ENCODE results near the gene TUBA3D. TPM values are rescaled to one million over a fixed set of nuclear protein-coding genes. Genes with fewer than 3 reads are reported as not detected.
"Not testable (repeated sequence)": the region's sequence is repeated elsewhere in the genome, so short reads cannot be mapped to it uniquely, and the experiment has no call there.

Gene TUBA3D
- total and polyA plus RNA-seq, 10 of the 15 experiments (the other 5 are each of a cell fraction or from before 2014, with no cell fraction given) = 0.04 to 0.37 (median 0.20) TPM; not detected in 6

DNA sequence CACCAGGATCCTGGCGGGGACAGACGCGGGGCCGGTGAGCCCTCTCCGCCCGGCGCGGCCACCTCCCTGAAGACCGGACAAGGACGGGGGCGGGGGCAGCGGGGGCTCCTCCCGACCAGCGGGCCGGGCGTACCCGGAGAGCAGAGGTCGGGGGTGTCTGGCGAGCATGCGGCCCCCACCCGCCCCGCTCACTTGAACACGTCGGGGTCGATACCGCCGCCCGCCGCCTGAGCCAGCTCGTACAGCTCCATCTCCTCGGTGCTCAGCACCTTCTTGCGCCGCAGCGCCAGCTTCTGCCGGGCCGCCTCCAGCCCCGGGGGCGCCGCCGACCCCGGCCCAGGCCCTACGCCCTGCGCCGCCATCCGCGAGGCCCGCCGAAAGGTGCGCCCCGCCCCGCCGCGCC, 16.1 kb downstream of the TUBA3D start, which contains the start of gene MZT2A:
TSS of gene MZT2A (minus strand) at position 383 of the 403 bp plus-strand sequence. CDS start at position 362, 21 bp downstream.
- H3K4me1 ChIP-seq (ENCODE audit: control insufficient read depth, insufficient read depth, low read length); RAD21 ChIA-PET (ENCODE audit: unreplicated experiment); DNase-seq (ENCODE audit: low read depth, low spot score); H3K27me3 ChIP-seq (replicated peaks in 1 of 2; ENCODE audit: control insufficient read depth in 2 of 2, insufficient read depth in 2 of 2, low read length in 1 of 2); H4K20me1 ChIP-seq (ENCODE audit: control insufficient read depth, insufficient read depth); FAIRE-seq; in situ Hi-C loops (cut with MboI); BruUV-seq (replicated peaks); H3K9me3 ChIP-seq (replicated peaks; ENCODE audit: control insufficient read depth, insufficient read depth, low read length); SMC1A ChIA-PET (ENCODE audit: uncharacterized antibody, unreplicated experiment); H3K36me3 ChIP-seq (ENCODE audit: control insufficient read depth in 2 of 2, insufficient read depth in 2 of 2, low read length in 1 of 2): not testable (repeated sequence)
- Histone ChIP-seq H3K27ac (ENCODE audit: control insufficient read depth, insufficient read depth) (peak within 1 kb of the TSS; percentile 86), H3K4me3 (peak within 1 kb of the TSS; percentile 90), H3K79me2 (ENCODE audit: control insufficient read depth, insufficient read depth, low read length) (peaks cover 68% of the 10 kb centered on the region), H3K9ac (ENCODE audit: control insufficient read depth, insufficient read depth, low read length) (peak within 1 kb of the TSS; percentile 85), H3K4me2 (ENCODE audit: control insufficient read depth, insufficient read depth) (peak within 1 kb of the TSS; percentile 72), H2AFZ (ENCODE audit: control insufficient read depth, low read depth, low read length) (peak within 1 kb of the TSS; percentile 91)
- POLR2A ChIA-PET = interaction anchor here (1.5 kb wide), 1 partner anchor 335 kb away, joined by 3 read pairs; no protein-coding TSS in a partner anchor
- peak; percentile 41; the same call in 1 of the 2 replicates for TF ChIP-seq DPF2 (IDR thresholded peaks at IDR 0.05)
- peak; percentile 57; the same call in 1 of the 2 replicates for TF ChIP-seq NR2F1 (conservative IDR thresholded peaks at IDR 0.05)
- peak; percentile 22; the same call in 1 of the 2 replicates for TF ChIP-seq NR2C1 (IDR thresholded peaks at IDR 0.05)
- TF ChIP-seq SMARCA5 (IDR thresholded peaks at IDR 0.05) = 0 out of 2 replicates have a peak, but pooled peaks have one; percentile 95
- TF ChIP-seq, protein P1, sequence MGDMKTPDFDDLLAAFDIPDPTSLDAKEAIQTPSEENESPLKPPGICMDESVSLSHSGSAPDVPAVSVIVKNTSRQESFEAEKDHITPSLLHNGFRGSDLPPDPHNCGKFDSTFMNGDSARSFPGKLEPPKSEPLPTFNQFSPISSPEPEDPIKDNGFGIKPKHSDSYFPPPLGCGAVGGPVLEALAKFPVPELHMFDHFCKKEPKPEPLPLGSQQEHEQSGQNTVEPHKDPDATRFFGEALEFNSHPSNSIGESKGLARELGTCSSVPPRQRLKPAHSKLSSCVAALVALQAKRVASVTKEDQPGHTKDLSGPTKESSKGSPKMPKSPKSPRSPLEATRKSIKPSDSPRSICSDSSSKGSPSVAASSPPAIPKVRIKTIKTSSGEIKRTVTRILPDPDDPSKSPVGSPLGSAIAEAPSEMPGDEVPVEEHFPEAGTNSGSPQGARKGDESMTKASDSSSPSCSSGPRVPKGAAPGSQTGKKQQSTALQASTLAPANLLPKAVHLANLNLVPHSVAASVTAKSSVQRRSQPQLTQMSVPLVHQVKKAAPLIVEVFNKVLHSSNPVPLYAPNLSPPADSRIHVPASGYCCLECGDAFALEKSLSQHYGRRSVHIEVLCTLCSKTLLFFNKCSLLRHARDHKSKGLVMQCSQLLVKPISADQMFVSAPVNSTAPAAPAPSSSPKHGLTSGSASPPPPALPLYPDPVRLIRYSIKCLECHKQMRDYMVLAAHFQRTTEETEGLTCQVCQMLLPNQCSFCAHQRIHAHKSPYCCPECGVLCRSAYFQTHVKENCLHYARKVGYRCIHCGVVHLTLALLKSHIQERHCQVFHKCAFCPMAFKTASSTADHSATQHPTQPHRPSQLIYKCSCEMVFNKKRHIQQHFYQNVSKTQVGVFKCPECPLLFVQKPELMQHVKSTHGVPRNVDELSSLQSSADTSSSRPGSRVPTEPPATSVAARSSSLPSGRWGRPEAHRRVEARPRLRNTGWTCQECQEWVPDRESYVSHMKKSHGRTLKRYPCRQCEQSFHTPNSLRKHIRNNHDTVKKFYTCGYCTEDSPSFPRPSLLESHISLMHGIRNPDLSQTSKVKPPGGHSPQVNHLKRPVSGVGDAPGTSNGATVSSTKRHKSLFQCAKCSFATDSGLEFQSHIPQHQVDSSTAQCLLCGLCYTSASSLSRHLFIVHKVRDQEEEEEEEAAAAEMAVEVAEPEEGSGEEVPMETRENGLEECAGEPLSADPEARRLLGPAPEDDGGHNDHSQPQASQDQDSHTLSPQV (IDR thresholded peaks at IDR 0.05) = peak; percentile 44; the same call in 1 of the 2 replicates
- peak; percentile 71; the same call in 1 of the 2 replicates for TF ChIP-seq GATAD2B (conservative IDR thresholded peaks at IDR 0.05; ENCODE audit: low read depth)
- peak; percentile 57; the same call in 1 of the 2 replicates for TF ChIP-seq BACH1 (IDR thresholded peaks at IDR 0.05; ENCODE audit: borderline replicate concordance)
- TF ChIP-seq, protein P2, sequence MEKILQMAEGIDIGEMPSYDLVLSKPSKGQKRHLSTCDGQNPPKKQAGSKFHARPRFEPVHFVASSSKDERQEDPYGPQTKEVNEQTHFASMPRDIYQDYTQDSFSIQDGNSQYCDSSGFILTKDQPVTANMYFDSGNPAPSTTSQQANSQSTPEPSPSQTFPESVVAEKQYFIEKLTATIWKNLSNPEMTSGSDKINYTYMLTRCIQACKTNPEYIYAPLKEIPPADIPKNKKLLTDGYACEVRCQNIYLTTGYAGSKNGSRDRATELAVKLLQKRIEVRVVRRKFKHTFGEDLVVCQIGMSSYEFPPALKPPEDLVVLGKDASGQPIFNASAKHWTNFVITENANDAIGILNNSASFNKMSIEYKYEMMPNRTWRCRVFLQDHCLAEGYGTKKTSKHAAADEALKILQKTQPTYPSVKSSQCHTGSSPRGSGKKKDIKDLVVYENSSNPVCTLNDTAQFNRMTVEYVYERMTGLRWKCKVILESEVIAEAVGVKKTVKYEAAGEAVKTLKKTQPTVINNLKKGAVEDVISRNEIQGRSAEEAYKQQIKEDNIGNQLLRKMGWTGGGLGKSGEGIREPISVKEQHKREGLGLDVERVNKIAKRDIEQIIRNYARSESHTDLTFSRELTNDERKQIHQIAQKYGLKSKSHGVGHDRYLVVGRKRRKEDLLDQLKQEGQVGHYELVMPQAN (conservative IDR thresholded peaks at IDR 0.05) = peak; percentile 38; the same call in 1 of the 2 replicates
- intact Hi-C loops (cut with micrococcal nuclease; ENCODE audit: unreplicated experiment) = loop anchor here (1.0 to 10.0 kb wide), 5 partner anchors 35 to 397 kb away; partner anchors contain the start of genes CCDC74A and FAM168B
- ATAC-seq = peak; percentile 3
- 1% methylated on average over 28 of the region's 53 CpGs for WGBS (ENCODE audit: insufficient coverage, insufficient replicate concordance, low lambda C conversion rate, missing lambda C conversion rate)
- CTCF ChIA-PET = interaction anchor here (0.9 to 3.8 kb wide), 6 partner anchors 37 to 385 kb away, joined by 3 to 25 read pairs (median 4); partner anchors contain the start of gene CCDC74A
